GM21576 (cell line): ENCODE results near the gene SYT5.
"Not testable (repeated sequence)": the region's sequence is repeated elsewhere in the genome, so short reads cannot be mapped to it uniquely, and the experiment has no call there.

ENCODE experiments used
- ATAC-seq: cut with Tn5 transposase; IDR thresholded peaks from one replicate; pipeline ENCODE4 v1.9.1; 2021; ENCODE audit warnings: mild to moderate bottlenecking, moderate library complexity; ENCODE audit not compliant: unreplicated experiment

Gene SYT5

GRCh38 chr19:55172741-55173140, 7.3 kb downstream of the SYT5 start:
- no peak for ATAC-seq

GRCh38 chr19:55172318-55172717, 7.8 kb downstream of the SYT5 start:
- not testable (repeated sequence) for ATAC-seq

GRCh38 chr19:55171440-55171839, 8.6 kb downstream of the SYT5 start:
- no peak for ATAC-seq

GRCh38 chr19:55169136-55169535, 11.0 kb downstream of the SYT5 start:
- no peak for ATAC-seq

GRCh38 chr19:55166530-55167268, 13.4 kb downstream of the SYT5 start, which contains the start of gene DNAAF3:
DNAAF3 (minus strand) TSS chr19:55166613; CDS start chr19:55166413, 200 bp downstream.
- peak; percentile 84 for ATAC-seq

GRCh38 chr19:55165952-55166529, 14.0 kb downstream of the SYT5 start:
- no peak for ATAC-seq

- ATAC-seq, result no peak
Measured at GRCh38 chr19:55161571-55162322, 18.3 kb downstream of the SYT5 start.

- no peak for ATAC-seq
Measured at GRCh38 chr19:55160986-55161365, 19.1 kb downstream of the SYT5 start.

GRCh38 chr19:55160128-55160985, 19.7 kb downstream of the SYT5 start:
- peak; percentile 67 for ATAC-seq

- no peak for ATAC-seq
Measured at GRCh38 chr19:55158848-55159749, 21.0 kb downstream of the SYT5 start.

- no peak for ATAC-seq
Measured at GRCh38 chr19:55158423-55158822, 21.7 kb downstream of the SYT5 start.

GRCh38 chr19:55157064-55157908, 22.8 kb downstream of the SYT5 start, which contains the start of gene TNNI3:
TNNI3 (minus strand) TSS chr19:55157732; CDS start chr19:55157589, 143 bp downstream.
- ATAC-seq, result no peak

- no peak for ATAC-seq
Measured at GRCh38 chr19:55156202-55157063, 23.7 kb downstream of the SYT5 start.

- not testable (repeated sequence) for ATAC-seq
Measured at GRCh38 chr19:55155784-55156183, 24.3 kb downstream of the SYT5 start.

GRCh38 chr19:55153652-55154264, 26.3 kb downstream of the SYT5 start:
- ATAC-seq, result no peak

GRCh38 chr19:55152017-55152416, 28.1 kb downstream of the SYT5 start:
- ATAC-seq, result no peak
